SIG-M5 (cell line): ENCODE data around the gene XPO6.

Experiments
- DNase-seq: peaks from one replicate; lab custom pipeline; 2025; lab: John Stamatoyannopoulos, UW

XPO6 gene

DNA sequence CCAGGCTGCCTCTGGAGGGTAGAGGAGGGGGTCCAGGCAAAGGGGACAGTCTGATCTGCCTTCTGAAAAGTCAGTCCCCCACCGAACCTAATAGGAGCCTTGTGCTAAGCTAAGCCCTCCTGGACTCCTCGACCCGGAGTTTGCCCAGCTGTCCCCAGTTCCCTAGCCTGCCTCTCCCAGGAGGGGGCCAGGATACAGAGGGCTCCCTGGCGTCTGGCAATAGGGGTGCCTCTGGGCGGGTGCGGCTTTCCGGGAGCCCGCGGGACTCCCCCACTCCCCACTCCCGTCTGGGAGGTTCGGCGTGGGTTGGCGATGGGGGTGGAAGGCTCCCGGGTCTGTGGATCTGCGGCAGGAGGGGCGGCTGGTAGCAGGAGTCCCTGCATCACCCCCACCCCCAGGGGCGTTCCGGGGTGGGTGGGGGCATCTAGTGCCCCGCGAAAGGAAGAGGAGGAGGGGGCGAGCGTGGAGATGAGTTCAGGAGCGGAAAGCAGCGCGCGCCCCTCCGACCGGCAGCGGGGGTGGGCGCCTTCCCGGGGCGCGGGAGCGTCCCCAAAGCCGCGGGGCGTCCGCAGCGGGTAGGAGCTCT is 149.4 kb downstream of the XPO6 start:
- DNase-seq: no peak

DNA sequence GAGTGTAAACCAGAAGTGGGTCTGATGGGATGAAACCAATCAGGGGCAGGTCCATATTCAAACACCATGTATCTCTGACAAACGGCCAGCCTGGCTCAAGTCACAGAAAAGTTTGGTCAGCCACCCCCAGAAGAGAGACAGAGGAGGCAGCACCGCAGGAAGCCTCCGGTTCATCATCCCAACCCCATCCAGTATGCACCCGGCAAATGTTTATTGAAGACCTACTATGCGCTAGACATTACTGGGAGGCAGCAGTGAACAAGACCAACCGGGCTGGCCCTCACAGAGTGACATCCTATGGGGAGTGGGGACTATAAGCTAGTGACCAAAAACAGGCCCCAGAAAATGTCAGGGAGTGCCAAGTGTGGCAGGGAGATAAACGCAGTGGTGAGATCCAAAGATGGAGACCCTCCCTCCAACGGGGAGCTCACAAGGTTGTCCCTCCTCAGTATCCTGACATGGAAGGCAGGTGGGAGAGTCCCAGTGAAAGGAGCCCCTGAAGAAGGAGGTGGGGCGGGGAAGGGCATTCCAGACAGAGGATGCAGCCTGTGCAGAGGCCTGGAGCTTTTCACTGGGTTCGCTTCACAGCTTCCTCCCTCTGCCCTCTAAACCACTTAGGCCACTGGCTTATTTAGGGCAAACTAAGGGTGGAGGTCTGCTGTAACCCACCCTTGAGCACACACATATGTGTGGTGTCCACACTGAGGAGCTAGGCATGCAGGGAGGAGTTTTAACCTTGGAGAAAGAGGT is 150.2 kb downstream of the XPO6 start:
- no peak for DNase-seq

DNA sequence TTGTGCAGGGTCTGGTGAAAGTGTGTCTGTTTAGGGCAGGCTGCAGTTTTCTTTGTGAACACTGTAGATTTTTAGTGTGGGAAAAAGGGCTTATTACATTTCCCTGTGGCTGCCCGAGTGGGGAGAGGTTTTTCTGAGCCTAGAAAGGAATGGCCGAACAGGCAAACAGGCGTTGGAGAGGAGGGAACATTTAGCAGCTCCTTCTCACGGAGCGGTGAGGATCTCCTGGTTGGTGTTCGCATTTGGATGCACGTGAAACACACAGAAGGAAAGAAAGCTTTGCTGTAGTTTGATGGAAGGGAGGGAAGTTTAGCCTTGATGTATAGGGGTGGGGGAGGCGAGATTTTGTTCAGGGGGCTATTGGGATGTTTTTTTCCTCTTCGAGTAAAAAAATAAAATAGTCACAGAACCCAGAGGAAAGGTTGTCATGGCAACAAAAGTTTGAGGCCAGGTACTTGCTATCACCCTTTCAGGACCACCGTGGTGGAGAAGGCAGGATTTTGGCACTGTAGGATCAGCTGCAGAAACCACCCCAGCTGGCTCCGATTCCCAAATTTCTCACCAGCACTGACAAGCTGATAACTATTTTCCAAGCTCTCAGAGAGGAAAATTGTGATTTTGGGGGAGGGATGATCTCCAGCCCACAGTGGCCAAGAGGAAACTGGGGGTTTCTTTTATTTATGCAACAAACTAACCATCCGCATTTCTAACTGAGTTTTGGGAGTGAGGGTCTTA is 151.8 kb downstream of the XPO6 start:
- no peak for DNase-seq

DNA sequence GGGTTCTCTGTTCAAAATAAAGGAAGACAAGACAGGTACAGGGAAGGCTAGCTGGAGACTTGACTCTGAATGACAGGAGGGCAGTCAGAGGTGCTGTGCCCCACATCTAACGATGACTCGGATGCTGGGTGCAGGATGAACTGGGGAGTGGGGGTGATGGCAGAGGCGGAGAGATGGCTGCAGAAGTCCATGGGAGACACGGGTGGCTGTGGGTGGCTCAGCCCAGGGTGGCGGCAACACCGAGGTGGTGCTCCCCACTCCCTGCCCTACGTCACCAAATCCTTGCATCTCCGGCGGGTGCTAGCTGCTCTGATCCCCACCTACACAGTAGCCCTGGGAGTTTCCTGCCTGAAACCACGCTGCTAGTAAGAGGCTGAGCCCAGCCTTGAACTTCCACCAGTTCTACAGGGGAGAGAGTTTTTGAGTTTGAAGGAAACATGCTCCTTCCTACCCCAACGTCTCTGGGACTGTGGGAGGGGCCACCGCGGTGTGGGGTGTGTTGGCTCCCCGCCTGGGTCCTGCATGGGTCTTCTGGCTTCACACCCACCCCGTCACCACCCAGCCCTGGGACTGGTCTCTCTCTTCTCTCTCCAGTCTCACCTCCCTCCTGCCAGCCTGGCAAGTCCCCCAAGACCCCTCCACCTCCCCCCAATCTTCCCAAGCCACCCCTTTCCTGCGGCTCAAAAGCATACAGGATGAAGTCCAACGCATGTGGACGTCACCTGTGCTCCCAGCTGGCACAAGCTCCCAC is 152.8 kb downstream of the XPO6 start:
- DNase-seq: no peak

- DNase-seq: no peak
These were observed 153.8 kb downstream of the XPO6 start for GRCh38 chr16:28057949-28058348.

GRCh38 chr16:28053461-28053860 is 158.3 kb downstream of the XPO6 start:
- no peak for DNase-seq

GRCh38 chr16:28052274-28053128 is 159.3 kb downstream of the XPO6 start:
- DNase-seq: no peak

DNA sequence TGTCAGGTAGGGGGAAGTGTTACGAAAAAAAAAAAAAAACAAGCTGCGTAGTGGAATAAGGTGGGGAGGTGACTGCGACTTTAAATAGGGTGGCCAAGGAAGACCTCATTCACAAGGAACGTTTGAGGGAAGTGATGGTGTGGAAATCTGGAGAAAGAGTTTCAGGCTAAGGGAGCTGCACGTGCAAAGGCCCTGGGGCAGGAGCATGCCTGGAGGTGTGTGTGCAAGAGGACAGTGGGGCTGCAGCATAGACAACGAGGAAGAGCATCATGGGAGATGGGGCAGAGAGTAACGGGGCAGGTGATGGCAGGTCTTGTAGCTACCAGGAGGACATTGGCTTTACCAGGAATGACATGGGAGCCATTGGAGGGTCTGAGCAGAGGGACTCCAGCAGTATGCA is 160.3 kb downstream of the XPO6 start:
- DNase-seq: no peak
